Measurements from ENCODE around the gene IL18RAP.

The IL18RAP gene

GRCh38 chr2:102435741-102436140, 12.8 kb downstream of the IL18RAP start:
- Mint-ChIP-seq H3K4me3 (peak overlapping the region; percentile 63), H3K36me3 (ENCODE audit: low read depth) (peaks cover 19% of the 10 kb centered on the region)

GRCh38 chr2:102436323-102436722, 13.4 kb downstream of the IL18RAP start:
- Mint-ChIP-seq H3K27ac (peak overlapping the region; percentile 96), H3K4me1 (ENCODE audit: low read depth) (peaks cover 49% of the 10 kb centered on the region), H3K36me3 (ENCODE audit: low read depth) (peaks cover 19% of the 10 kb centered on the region), H3K4me3 (peak overlapping the region; percentile 63), H3K9me3 (no peaks in the 10 kb centered on the region), H3K27me3 (peaks cover 4% of the 10 kb centered on the region)

More at GRCh38 chr2:102435741-102436140, 12.8 kb downstream of the IL18RAP start:
- Mint-ChIP-seq H3K9me3 (no peaks in the 10 kb centered on the region), H3K4me1 (ENCODE audit: low read depth) (peaks cover 54% of the 10 kb centered on the region), H3K27ac (peak overlapping the region; percentile 96), H3K27me3 (peaks cover 4% of the 10 kb centered on the region)

DNA sequence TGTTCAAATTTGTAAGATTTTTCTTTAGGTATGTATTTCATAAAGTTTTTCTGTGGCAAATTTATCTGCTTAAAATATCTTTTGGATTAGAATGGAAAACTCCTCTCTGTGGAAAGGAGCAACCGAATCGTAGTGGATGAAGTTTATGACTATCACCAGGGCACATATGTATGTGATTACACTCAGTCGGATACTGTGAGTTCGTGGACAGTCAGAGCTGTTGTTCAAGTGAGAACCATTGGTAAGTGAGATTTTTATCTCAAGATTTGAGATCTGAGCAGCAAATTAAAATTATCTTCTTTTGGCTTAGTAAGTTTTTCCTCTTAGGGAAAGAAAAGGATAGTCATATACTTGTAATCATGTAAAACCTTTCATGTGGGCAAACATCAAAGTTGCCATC, 14.2 kb downstream of the IL18RAP start:
- Mint-ChIP-seq H3K36me3 (ENCODE audit: low read depth) (peaks cover 19% of the 10 kb centered on the region), H3K9me3 (no peaks in the 10 kb centered on the region), H3K4me1 (ENCODE audit: low read depth) (peaks cover 49% of the 10 kb centered on the region), H3K27me3 (peaks cover 4% of the 10 kb centered on the region), H3K4me3 (peak overlapping the region; percentile 57), H3K27ac (no peak overlapping the region)

DNA sequence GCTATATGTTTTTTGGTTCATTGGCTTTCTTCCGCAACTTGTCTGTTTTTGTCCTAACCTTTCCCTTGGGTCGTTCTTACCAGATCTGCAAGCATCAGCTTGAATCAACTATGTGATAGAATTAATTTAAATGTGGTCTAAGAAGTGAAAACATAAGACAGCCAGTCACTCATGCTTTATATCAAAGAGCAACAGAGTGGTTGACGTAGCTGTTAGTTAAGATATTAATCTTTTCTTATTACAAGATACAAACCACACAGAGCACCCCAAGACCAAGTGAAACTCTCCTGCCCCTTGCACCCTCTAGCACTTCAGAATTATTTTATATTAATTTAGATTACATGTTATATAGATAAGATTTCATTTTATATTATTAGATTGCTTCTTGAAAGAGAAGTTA, 15.2 kb downstream of the IL18RAP start:
- peaks cover 15% of the 10 kb centered on the region for H3K36me3 Mint-ChIP-seq (ENCODE audit: low read depth)
- H3K4me1 Mint-ChIP-seq (ENCODE audit: low read depth) = peaks cover 49% of the 10 kb centered on the region
- peaks cover 4% of the 10 kb centered on the region for H3K27me3 Mint-ChIP-seq
- no peak overlapping the region for H3K27ac Mint-ChIP-seq
- H3K4me3 Mint-ChIP-seq = no peak overlapping the region
- no peaks in the 10 kb centered on the region for H3K9me3 Mint-ChIP-seq

DNA sequence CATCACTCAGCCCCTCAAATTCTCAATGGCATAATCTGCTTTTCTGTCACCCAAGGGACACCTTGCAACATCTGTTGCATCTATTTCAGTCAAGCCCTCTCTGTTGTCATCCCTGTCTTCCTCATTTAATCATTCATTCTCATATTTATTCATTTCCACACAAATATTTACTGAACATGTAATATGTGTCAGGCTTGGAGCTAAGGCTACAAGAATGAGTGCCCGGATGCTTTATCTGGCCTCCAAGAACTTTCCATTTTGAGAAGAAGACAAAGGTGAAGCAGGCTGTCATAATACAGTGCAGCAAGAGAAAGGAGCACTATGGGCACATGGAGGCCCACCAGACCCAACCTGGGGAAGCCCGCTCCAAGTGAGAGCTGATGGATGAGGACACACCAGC, 15.6 kb downstream of the IL18RAP start:
- peaks cover 15% of the 10 kb centered on the region for H3K36me3 Mint-ChIP-seq (ENCODE audit: low read depth)

GRCh38 chr2:102439065-102439695, 16.2 kb downstream of the IL18RAP start:
- Mint-ChIP-seq H3K36me3 (ENCODE audit: low read depth) (peaks cover 15% of the 10 kb centered on the region), H3K27me3 (peaks cover 4% of the 10 kb centered on the region), H3K4me3 (no peak overlapping the region), H3K9me3 (no peaks in the 10 kb centered on the region), H3K27ac (no peak overlapping the region), H3K4me1 (ENCODE audit: low read depth) (peaks cover 43% of the 10 kb centered on the region)

More for the DNA sequence above, 15.6 kb downstream of the IL18RAP start:
- H3K9me3 Mint-ChIP-seq = no peaks in the 10 kb centered on the region
- H3K27ac Mint-ChIP-seq = no peak overlapping the region
- peaks cover 48% of the 10 kb centered on the region for H3K4me1 Mint-ChIP-seq (ENCODE audit: low read depth)
- no peak overlapping the region for H3K4me3 Mint-ChIP-seq
- peaks cover 4% of the 10 kb centered on the region for H3K27me3 Mint-ChIP-seq

DNA sequence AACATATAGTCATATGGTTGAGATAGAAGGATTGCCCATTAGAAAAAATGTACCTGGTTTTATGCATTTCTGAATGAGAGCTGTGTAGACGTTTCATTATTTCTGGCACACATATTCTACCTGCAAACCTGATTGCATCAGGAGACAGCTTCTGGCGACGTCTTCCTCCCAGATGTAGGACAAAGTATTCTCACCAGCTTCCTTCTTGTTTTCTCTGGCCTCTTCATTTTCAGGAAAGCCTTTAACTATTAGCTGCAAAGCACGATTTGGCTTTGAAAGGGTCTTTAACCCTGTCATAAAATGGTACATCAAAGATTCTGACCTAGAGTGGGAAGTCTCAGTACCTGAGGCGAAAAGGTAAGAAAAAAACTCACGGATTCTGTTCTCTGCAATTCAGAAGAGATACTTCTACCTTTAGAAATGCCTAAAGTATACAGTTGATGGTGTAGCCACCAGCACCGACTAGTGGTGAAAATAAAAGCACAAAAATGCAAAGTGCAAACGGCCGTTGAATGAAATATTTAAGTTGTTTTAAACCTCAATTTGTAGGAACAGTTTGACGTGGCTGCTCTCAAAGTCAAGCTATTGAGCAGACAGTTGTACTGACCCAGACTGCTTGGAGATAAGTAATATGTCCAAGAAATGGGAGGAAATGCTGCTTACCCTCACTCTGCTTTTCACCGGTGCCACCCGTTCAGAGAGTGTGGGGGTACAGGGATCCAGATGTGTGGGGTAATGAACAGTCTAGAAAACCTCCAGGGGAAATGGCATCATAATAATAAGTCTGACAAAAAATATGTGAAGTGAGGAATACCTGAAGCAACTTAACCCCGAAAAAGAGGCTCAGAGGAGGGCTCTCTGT, 20.2 kb downstream of the IL18RAP start:
- Mint-ChIP-seq H3K27me3 (no peaks in the 10 kb centered on the region), H3K4me3 (peak overlapping the region; percentile 18), H3K36me3 (ENCODE audit: low read depth) (peaks cover 12% of the 10 kb centered on the region), H3K9me3 (no peaks in the 10 kb centered on the region), H3K4me1 (ENCODE audit: low read depth) (peaks cover 20% of the 10 kb centered on the region), H3K27ac (peak overlapping the region; percentile 73)

- Mint-ChIP-seq H3K27ac (no peak overlapping the region), H3K9me3 (no peaks in the 10 kb centered on the region), H3K4me1 (ENCODE audit: low read depth) (peaks cover 21% of the 10 kb centered on the region), H3K27me3 (no peaks in the 10 kb centered on the region), H3K4me3 (no peak overlapping the region), H3K36me3 (ENCODE audit: low read depth) (peaks cover 12% of the 10 kb centered on the region)
These were observed 21.3 kb downstream of the IL18RAP start for GRCh38 chr2:102444233-102444632.

DNA sequence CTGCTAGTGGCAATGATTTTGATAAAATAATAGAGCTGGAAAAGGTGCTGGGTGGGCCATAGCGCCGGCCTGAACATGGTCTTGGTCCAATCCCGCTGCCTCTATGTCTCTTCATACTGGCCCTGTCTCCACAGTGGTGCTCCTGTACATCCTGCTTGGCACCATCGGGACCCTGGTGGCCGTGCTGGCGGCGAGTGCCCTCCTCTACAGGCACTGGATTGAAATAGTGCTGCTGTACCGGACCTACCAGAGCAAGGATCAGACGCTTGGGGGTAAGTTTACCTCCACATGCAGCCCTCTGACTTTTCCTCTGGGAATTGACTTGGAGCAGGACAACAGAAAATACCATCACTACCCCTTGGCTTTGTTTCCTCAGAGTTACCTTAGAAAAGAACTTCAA, 24.0 kb downstream of the IL18RAP start:
- H3K36me3 Mint-ChIP-seq (ENCODE audit: low read depth) = peaks cover 16% of the 10 kb centered on the region
- no peak overlapping the region for H3K4me3 Mint-ChIP-seq
- H3K27me3 Mint-ChIP-seq = no peaks in the 10 kb centered on the region
- H3K9me3 Mint-ChIP-seq = no peaks in the 10 kb centered on the region
- no peak overlapping the region for H3K27ac Mint-ChIP-seq
- peaks cover 16% of the 10 kb centered on the region for H3K4me1 Mint-ChIP-seq (ENCODE audit: low read depth)

GRCh38 chr2:102449370-102449974, 26.5 kb downstream of the IL18RAP start:
- H3K9me3 Mint-ChIP-seq = no peaks in the 10 kb centered on the region
- H3K4me1 Mint-ChIP-seq (ENCODE audit: low read depth) = peaks cover 11% of the 10 kb centered on the region
- no peak overlapping the region for H3K4me3 Mint-ChIP-seq
- H3K27ac Mint-ChIP-seq = no peak overlapping the region
- H3K36me3 Mint-ChIP-seq (ENCODE audit: low read depth) = peaks cover 16% of the 10 kb centered on the region
- H3K27me3 Mint-ChIP-seq = no peaks in the 10 kb centered on the region

DNA sequence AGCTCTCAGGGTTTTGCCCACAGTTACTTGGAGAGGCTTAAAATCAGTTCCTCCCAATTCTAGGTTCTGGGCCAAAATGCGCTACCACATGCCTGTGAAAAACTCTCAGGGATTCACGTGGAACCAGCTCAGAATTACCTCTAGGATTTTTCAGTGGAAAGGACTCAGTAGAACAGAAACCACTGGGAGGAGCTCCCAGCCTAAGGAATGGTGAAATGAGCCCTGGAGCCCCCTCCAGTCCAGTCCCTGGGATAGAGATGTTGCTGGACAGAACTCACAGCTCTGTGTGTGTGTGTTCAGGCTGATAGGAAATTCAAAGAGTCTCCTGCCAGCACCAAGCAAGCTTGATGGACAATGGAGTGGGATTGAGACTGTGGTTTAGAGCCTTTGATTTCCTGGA, 29.0 kb downstream of the IL18RAP start:
- Mint-ChIP-seq H3K36me3 (ENCODE audit: low read depth) (peaks cover 8% of the 10 kb centered on the region), H3K9me3 (peaks cover 7% of the 10 kb centered on the region), H3K27ac (no peak overlapping the region), H3K4me3 (no peak overlapping the region), H3K27me3 (peaks cover 5% of the 10 kb centered on the region), H3K4me1 (ENCODE audit: low read depth) (peaks cover 11% of the 10 kb centered on the region)

DNA sequence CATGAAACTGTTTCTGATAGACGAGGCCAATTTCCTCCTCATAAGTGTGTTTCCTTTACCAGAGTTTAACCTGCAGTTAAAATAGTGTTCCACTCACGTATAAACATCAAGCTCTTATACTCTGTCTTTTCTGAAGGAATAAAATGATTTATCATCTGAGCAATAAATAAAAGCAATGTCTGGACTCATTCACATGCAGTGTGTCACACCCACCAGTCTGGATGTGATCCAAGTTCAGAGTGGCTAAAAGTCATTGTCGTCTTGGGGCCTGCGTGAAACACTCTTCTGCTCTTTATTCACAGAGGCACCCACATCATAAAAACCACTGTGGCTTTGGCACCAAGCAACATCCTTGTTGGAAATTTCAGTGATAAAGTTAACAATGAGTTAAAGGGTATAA, 30.5 kb downstream of the IL18RAP start:
- peaks cover 4% of the 10 kb centered on the region for H3K36me3 Mint-ChIP-seq (ENCODE audit: low read depth)
- H3K27ac Mint-ChIP-seq = no peak overlapping the region
- H3K9me3 Mint-ChIP-seq = peaks cover 7% of the 10 kb centered on the region
- H3K4me1 Mint-ChIP-seq (ENCODE audit: low read depth) = peaks cover 11% of the 10 kb centered on the region
- H3K4me3 Mint-ChIP-seq = no peak overlapping the region
- H3K27me3 Mint-ChIP-seq = peaks cover 5% of the 10 kb centered on the region

DNA sequence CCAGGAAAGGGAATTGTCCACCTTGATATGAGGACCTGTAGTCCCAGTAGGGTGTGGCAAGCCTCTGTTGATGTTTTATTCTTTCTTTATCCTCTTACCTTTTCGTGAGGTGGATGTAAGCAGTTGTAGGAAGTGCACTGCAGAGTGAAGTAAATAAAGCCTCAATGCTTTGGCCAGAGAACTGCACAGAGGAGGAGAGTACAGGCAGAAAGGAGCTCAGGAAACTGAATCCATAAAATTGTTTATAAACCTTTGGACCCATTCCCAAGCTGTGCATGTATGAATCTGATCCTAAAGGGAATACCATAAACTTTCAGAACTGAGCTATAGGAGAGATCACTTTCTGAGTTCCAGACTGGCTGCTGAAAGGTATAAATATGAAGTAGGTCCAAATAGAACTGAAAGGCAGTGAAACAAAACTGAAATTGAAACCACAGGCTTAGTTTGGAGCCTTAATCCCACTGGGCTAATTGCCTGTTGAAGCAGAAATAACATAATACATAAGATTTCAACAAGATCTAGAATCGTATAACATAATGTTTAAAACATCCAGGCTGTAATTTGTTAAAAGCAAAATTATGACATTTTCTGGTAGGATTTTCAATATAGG, 32.2 kb downstream of the IL18RAP start:
- Mint-ChIP-seq H3K9me3 (peaks cover 7% of the 10 kb centered on the region), H3K27me3 (peaks cover 15% of the 10 kb centered on the region), H3K27ac (no peak overlapping the region), H3K4me3 (no peak overlapping the region), H3K36me3 (ENCODE audit: low read depth) (peaks cover 4% of the 10 kb centered on the region), H3K4me1 (ENCODE audit: low read depth) (peaks cover 8% of the 10 kb centered on the region)

GRCh38 chr2:102460467-102460866, 37.5 kb downstream of the IL18RAP start:
- Mint-ChIP-seq H3K4me3 (no peak overlapping the region), H3K36me3 (ENCODE audit: low read depth) (no peaks in the 10 kb centered on the region), H3K9me3 (peaks cover 6% of the 10 kb centered on the region), H3K27me3 (peaks cover 27% of the 10 kb centered on the region), H3K4me1 (ENCODE audit: low read depth) (no peaks in the 10 kb centered on the region), H3K27ac (no peak overlapping the region)

DNA sequence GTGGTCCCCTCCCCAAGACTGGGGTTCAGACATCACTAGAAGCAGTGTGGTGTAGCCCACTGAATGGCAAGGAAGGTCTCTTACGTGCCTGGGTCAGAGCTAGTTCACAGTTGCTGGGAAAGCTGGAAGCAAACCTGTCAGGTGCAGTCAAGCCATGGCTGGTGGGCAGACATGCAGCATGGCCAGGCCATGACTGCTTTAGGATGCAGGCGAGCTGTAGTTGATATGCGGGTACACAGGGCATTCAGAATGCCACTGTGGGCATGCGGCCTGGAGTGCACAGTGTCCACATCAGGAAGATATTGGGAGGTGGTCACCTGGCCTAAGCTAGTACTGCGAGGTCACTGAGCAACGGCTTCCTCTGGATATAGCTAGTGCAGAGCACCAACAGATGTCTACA, 38.2 kb downstream of the IL18RAP start:
- Mint-ChIP-seq H3K27ac (no peak overlapping the region), H3K27me3 (peaks cover 22% of the 10 kb centered on the region), H3K4me3 (no peak overlapping the region)

More for the DNA sequence above, 38.2 kb downstream of the IL18RAP start:
- H3K36me3 Mint-ChIP-seq (ENCODE audit: low read depth) = no peaks in the 10 kb centered on the region
- H3K4me1 Mint-ChIP-seq (ENCODE audit: low read depth) = no peaks in the 10 kb centered on the region
- H3K9me3 Mint-ChIP-seq = no peaks in the 10 kb centered on the region

All from stimulated activated naive CD8-positive, alpha-beta T cell treated with anti-CD3 and anti-CD28 coated beads, Interleukin-15, Interleukin-2, amounts not matched to agents 100 ng/mL and 50 ng/mL, for 24 hours (primary cell).